Measurements from ENCODE around the gene KRTAP10-11.
"Not testable (repeated sequence)": the region's sequence is repeated elsewhere in the genome, so short reads cannot be mapped to it uniquely, and the experiment has no call there.

Gene KRTAP10-11

GRCh38 chr21:44626262-44626661 is 20.0 kb upstream of the KRTAP10-11 start:
- no peak for DNase-seq (ENCODE audit: low spot score)
- no peak for TF ChIP-seq CTCF (IDR thresholded peaks at IDR 0.05; ENCODE audit: borderline replicate concordance, control extremely low read depth, extremely low read depth, insufficient read depth, missing control alignments)
- in situ Hi-C loops (cut with MboI; ENCODE audit: low sequenced_read_pairs, unreplicated experiment) = no loop called here

DNA sequence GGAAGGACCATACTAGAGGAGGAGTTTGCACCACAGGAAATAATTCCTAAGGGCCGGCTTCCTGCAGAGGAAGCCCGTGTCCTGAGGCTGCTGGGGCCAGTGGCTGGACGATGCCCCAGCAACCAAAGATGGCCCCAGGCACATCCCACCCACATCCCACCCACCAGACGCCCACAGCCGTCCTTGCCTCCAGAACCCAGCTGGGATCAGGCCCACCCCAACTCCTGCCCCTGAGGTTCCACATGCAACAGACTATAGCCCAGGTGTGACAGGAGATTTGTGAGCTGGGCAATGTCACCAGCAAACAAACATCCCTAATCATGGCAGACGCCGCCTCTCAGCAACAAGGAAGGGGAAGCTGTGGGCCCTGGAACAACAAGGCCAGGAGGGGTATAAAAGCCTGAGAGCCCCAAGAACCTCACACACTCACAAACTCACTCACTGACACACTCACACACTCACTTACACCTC is 19.5 kb upstream of the KRTAP10-11 start, which contains the start of gene KRTAP10-9:
Gene KRTAP10-9, plus strand, starts transcription at position 421 of the 471 bp plus-strand sequence. CDS start 79 bp downstream, outside the sequence.
- in situ Hi-C loops (cut with MboI; ENCODE audit: low sequenced_read_pairs, unreplicated experiment) = no loop called here
- no peak for DNase-seq (ENCODE audit: low spot score)
- TF ChIP-seq CTCF (IDR thresholded peaks at IDR 0.05; ENCODE audit: borderline replicate concordance, control extremely low read depth, extremely low read depth, insufficient read depth, missing control alignments) = no peak

- in situ Hi-C loops (cut with MboI; ENCODE audit: low sequenced_read_pairs, unreplicated experiment); DNase-seq (ENCODE audit: low spot score): not testable (repeated sequence)
Observed at GRCh38 chr21:44627181-44627822, 18.9 kb upstream of the KRTAP10-11 start.

DNA sequence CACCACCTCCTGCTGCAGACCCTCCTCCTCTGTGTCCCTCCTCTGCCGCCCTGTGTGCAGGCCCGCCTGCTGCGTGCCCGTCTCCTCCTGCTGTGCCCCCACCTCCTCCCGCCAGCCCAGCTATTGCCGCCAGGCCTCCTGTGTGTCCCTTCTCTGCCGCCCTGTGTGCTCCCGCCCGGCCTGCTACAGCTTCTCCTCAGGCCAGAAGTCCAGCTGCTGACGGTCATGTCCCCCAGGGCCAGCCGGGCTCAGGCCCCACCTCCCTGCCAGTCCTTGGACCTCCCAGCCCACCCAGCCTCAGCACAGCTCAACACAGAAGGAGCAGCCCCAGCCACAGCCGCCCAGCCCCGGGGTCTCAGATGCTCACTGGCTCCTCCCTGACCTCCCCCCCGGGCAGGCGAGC is 18.4 kb upstream of the KRTAP10-11 start:
- in situ Hi-C loops (cut with MboI; ENCODE audit: low sequenced_read_pairs, unreplicated experiment); DNase-seq (ENCODE audit: low spot score): not testable (repeated sequence)

DNA sequence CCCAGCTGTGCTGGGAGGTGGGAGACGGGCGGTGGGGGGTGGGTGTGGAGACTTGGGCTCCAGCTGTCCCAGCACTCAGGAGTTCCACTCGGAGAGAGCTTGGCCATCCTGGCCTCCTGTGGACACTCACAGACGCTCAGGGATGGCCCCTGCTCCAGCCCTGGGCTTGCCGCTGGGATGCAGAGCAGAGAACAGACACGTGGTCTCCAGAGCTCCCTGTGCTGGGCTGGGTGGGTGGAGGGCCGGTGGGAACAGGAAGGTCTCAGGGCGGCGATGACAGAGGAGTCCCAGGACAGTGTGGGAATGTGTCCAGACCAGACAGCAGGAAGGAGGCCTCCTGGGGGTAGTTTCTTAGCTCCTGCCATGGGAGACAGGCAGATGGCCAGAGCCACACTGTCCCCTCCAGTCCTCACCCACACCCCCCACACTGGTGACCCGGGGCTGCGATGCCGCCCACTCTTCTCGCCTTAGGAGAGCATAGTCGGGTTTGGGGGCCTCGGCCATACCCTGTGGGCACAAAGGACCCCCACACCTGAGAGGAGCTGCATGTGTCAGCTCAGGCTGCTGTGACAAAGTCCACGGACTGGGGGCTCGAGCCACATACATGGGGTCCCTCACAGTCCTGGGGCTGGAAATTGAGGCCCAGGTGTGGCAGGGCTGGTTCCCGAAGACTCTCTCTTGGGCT is 17.4 kb upstream of the KRTAP10-11 start:
- TF ChIP-seq CTCF (IDR thresholded peaks at IDR 0.05; ENCODE audit: borderline replicate concordance, control extremely low read depth, extremely low read depth, insufficient read depth, missing control alignments) = no peak
- in situ Hi-C loops (cut with MboI; ENCODE audit: low sequenced_read_pairs, unreplicated experiment) = no loop called here
- DNase-seq (ENCODE audit: low spot score) = no peak

DNA sequence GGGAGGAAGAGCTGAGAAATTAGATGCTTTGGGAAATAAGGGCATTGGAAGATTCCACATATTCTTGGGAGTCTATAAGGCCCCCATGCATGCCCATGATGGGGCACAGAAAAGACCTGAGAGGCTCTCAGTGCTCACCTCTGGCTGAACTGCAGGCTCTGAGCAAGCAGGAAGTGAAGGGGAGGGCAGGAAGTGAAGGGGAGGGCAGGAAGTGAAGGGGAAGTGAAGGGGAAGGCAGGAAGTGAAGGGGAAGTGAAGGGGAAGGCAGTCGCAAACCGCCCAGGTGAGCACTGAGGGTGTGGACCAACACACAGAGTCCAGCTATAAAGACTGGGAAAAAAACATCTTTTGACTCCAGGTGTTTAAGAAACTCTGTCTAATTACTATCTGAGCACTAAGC is 15.8 kb upstream of the KRTAP10-11 start:
- TF ChIP-seq CTCF (IDR thresholded peaks at IDR 0.05; ENCODE audit: borderline replicate concordance, control extremely low read depth, extremely low read depth, insufficient read depth, missing control alignments) = no peak
- DNase-seq (ENCODE audit: low spot score) = no peak
- in situ Hi-C loops (cut with MboI; ENCODE audit: low sequenced_read_pairs, unreplicated experiment) = no loop called here

DNA sequence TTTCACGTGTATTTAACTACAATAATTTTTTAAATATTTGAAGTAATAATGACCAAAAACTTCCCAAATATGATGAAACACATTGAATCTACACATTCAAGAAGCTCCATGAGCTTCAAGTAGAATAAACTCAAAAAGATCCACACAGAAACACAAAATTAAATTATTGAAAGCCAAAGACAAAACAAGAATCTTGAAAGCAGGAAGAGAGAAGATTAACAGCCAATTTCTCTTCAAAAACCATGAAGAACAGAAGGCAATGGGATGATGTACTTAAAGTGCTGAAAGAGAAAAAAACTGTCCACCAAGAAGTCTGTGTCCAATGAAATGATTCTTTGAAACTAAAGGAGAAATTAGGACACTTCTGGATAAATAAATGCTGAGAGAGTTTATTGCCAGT is 14.1 kb upstream of the KRTAP10-11 start:
- in situ Hi-C loops (cut with MboI; ENCODE audit: low sequenced_read_pairs, unreplicated experiment) = no loop called here
- DNase-seq (ENCODE audit: low spot score) = no peak
- TF ChIP-seq CTCF (IDR thresholded peaks at IDR 0.05; ENCODE audit: borderline replicate concordance, control extremely low read depth, extremely low read depth, insufficient read depth, missing control alignments) = no peak

All from GM13976 (cell line).